ENCODE measurements around the gene POLR3E. TPM values are rescaled to one million over a fixed set of nuclear protein-coding genes. Genes with fewer than 3 reads are reported as not detected.

Gene POLR3E
- total RNA-seq, 1 experiment from 2014 or later: 103 TPM

- no peak overlapping the region for H2BK5ac ChIP-seq (ENCODE audit: insufficient read length, low read length)
- no peak overlapping the region for H2BK12ac ChIP-seq (ENCODE audit: insufficient read length, low read depth, low read length)
- no peak overlapping the region for H3K27ac ChIP-seq (ENCODE audit: insufficient read length, low read depth, low read length)
- H3K4me2 ChIP-seq (ENCODE audit: insufficient read depth, insufficient read length, low read length): no peak overlapping the region
- Mint-ChIP-seq H3K36me3 (ENCODE audit: insufficient read depth in 1 of 3, low read depth in 3 of 3) (peaks cover 36 to 79% (median 66%) of the 10 kb centered on the region in 3 experiments), H3K27ac (0 out of 7 replicates have a peak overlapping the region, but pooled peaks of 1 of the 3 experiments have one; percentile 2), H3K4me1 (peaks cover 0 to 6% of the 10 kb centered on the region in 2 experiments; a peak in 2 of 4 replicates), H3K4me3 (no peak overlapping the region), H3K27me3 (ENCODE audit: low read depth) (no peaks in the 10 kb centered on the region), H3K9me3 (no peaks in the 10 kb centered on the region; a peak in 1 of 5 replicates)
- H4K20me1 ChIP-seq (ENCODE audit: control insufficient read depth, insufficient read depth, insufficient read length): no peaks in the 10 kb centered on the region
- H4K8ac ChIP-seq (replicated peaks; ENCODE audit: insufficient read length, low read depth, low read length): no peak overlapping the region
- H3K79me1 ChIP-seq (ENCODE audit: insufficient read depth, low read depth, low read length, poor library complexity, severe bottlenecking): no peaks in the 10 kb centered on the region
- no peak overlapping the region for H2BK15ac ChIP-seq (ENCODE audit: low read depth, low read length)
- no peaks in the 10 kb centered on the region for H3K27me3 ChIP-seq (ENCODE audit: insufficient read depth, low read length)
- no peak overlapping the region for H4K91ac ChIP-seq (ENCODE audit: insufficient read length, low read depth, low read length)
- no peak overlapping the region for H3K4ac ChIP-seq (ENCODE audit: low read depth, low read length)
- no peak overlapping the region for H3T11ph ChIP-seq (ENCODE audit: low read length)
- no peak for DNase-seq
- TF ChIP-seq CTCF (conservative IDR thresholded peaks at IDR 0.05): no peak
- no peak overlapping the region for H3K14ac ChIP-seq (ENCODE audit: insufficient read depth, low read length)
- no peak overlapping the region for H3K56ac ChIP-seq (ENCODE audit: insufficient read length, low read depth, low read length)
- no peak overlapping the region for H4K5ac ChIP-seq (ENCODE audit: insufficient read length, low read depth, low read length)
- no peak overlapping the region for H3K9ac ChIP-seq (ENCODE audit: extremely low read depth, insufficient read length, low read length)
- H3K18ac ChIP-seq (ENCODE audit: insufficient read length, low read depth, low read length): no peak overlapping the region
- H3K9me3 ChIP-seq (ENCODE audit: control insufficient read depth, low read depth, low read length): no peaks in the 10 kb centered on the region
- H3K79me2 ChIP-seq (ENCODE audit: insufficient read depth, low read length): no peaks in the 10 kb centered on the region
- no peak overlapping the region for H2AK5ac ChIP-seq (ENCODE audit: insufficient read length, low read length)
- no peaks in the 10 kb centered on the region for H3K4me1 ChIP-seq (ENCODE audit: insufficient read depth, low read length)
- no peak overlapping the region for H2BK20ac ChIP-seq (ENCODE audit: low read depth, low read length, poor library complexity, severe bottlenecking)
- no peak overlapping the region for H3K23ac ChIP-seq (ENCODE audit: insufficient read length, low read depth, low read length)
- no CpG with 5 or more reads among the region's 17 CpGs for WGBS (ENCODE audit: extremely low coverage, insufficient read length, low lambda C conversion rate)
- no peaks in the 10 kb centered on the region for H3K23me2 ChIP-seq (ENCODE audit: insufficient read length, low read depth, low read length, poor library complexity, severe bottlenecking)
- H2AFZ ChIP-seq (ENCODE audit: low read length): no peak overlapping the region
- H2BK120ac ChIP-seq (ENCODE audit: low read depth, low read length, poor library complexity, severe bottlenecking): no peak overlapping the region
Observed at GRCh38 chr16:22317001-22317530, 19.9 kb downstream of the POLR3E start.
